ENCODE results near the gene TROAP.
"Not testable (repeated sequence)": the region's sequence is repeated elsewhere in the genome, so short reads cannot be mapped to it uniquely, and the experiment has no call there.

Gene TROAP

DNA sequence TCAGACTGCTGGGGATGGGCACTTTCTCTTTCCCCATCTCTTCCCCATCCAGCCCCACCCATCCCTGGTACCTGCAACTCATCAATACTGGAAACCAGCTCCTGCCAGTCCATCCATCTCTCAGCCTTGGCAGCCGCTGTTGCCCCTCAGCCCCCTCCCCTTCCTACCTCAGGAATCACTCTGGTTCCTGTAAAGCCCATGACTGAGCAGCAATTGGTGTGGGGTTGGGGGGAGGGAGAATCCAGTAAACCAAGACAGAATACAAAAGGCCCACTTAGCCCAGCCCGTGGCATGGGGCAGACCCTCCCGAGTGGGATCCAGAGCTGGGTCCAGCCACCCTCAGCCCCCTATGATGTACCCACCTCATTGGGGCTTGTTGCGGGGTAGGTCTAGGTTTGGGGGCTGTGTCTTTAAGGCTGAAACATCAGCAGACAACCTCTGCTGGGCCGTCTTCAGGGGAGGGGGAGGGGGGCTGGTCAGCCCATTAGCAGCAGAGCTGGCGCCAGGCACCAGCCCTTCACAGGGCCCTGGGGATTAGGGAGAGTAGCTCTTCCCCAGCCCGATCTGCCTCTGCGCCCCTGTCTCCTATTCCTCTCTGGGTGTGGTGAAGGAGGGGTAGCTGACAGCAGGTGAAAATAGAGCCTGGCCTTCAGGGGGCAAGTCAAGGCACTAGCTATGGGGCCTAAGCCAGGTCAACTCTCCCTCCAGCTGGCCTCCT, 28.8 kb upstream of the TROAP start:
- no peak for DNase-seq (ENCODE audit: low read depth)

DNA sequence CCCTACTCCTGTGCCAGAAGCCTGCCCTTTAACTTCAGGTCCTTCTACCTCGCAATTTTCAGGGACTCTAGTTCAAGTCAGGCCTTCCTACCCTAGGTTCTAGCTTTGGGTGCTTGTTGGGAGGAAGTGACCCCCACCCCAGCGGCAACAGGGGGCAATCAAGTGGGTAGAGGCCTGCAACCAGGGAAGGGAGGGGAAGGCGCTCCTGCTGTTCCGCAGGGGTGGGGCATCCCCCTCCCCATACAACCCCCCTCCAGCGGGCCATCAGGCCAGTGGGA, 28.3 kb upstream of the TROAP start:
- no peak for DNase-seq (ENCODE audit: low read depth)

DNA sequence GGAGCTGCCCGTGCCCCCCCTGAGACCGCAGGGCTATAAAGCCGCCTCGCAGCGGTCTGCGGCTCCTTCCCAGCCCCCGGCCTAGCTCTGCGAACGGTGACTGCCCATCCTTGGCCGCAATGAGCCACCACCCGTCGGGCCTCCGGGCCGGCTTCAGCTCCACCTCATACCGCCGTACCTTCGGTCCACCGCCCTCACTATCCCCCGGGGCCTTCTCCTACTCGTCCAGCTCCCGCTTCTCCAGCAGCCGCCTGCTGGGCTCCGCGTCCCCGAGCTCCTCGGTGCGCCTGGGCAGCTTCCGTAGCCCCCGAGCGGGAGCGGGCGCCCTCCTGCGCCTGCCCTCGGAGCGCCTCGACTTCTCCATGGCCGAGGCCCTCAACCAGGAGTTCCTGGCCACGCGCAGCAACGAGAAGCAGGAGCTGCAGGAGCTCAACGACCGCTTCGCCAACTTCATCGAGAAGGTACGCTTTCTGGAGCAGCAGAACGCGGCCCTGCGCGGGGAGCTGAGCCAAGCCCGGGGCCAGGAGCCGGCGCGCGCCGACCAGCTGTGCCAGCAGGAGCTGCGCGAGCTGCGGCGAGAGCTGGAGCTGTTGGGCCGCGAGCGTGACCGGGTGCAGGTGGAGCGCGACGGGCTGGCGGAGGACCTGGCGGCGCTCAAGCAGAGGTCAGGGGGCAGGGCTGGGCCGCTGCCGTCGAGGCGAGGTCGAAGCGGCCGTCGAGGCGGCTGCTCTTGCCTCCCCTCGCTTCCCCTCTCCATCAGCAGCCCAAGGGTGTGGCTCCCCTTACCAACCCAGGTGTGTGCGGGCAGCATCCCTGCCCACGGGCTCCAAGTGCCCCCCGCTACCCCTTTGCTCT, 27.7 kb upstream of the TROAP start, which contains the start of gene PRPH:
PRPH (plus strand) TSS at position 66 of the 855 bp plus-strand sequence; CDS start at position 120, 54 bp downstream.
- no peak for DNase-seq (ENCODE audit: low read depth)

DNA sequence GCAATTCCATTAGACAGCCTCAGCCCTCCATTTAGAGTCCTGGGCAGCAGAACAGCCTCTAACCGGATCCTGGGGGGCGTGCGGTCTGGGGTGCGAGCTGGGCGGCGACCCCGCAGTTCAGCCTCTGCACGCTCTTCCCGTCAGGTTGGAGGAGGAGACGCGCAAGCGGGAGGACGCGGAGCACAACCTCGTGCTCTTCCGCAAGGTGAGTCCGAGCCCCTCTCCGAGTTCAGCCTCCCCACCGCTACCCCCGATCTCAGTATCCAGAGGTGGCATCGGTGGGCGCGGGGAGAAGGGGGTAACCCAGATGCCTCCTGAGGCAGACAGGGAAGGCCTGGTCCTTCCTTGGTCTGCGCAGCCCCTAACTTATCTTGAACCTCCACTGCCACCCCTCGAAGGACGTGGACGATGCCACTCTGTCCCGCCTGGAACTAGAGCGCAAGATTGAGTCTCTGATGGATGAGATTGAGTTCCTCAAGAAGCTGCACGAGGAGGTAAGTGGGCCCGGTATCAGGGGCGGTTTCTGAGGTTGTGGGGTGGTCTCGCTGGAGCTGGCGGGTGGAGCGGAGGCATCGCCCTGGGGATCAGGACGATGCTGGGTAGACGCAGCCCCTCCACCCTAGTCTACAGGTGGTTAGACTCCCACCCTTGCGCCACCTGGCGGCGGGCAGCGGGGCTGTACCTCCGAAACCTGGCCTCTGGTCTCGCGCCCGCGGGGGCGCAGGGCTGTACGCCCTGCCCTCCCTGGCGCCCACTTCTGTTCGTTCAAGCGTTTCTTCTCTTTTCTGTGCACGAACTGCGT, 26.8 kb upstream of the TROAP start:
- DNase-seq (ENCODE audit: low read depth) = no peak

DNA sequence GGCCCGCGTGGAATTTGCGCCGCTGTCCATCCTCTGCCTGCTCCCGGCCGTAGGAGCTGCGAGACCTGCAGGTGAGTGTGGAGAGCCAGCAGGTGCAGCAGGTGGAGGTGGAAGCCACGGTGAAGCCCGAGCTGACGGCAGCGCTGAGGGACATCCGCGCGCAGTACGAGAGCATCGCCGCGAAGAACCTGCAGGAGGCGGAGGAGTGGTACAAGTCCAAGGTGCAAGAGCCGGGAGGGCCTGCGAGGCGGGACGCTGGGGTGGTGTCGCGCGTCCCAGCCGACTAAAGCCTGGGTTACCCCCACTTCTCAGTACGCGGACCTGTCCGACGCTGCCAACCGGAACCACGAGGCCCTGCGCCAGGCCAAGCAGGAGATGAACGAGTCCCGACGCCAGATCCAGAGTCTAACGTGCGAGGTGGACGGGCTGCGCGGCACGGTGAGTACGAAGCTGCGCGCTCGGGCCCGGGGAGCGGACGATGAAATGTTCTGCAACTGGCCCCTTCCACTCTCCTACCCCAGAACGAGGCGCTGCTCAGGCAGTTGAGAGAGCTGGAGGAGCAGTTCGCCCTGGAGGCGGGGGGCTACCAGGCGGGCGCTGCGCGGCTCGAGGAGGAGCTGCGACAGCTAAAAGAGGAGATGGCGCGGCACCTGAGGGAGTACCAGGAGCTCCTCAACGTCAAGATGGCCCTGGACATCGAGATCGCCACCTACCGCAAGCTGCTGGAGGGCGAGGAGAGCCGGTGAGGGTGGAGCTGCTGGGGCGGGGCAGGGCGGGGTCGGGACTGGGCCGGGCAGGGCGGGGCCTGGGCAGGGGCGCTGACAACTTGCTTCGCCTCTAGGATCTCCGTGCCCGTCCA, 26.0 kb upstream of the TROAP start:
- no peak for DNase-seq (ENCODE audit: low read depth)

DNA sequence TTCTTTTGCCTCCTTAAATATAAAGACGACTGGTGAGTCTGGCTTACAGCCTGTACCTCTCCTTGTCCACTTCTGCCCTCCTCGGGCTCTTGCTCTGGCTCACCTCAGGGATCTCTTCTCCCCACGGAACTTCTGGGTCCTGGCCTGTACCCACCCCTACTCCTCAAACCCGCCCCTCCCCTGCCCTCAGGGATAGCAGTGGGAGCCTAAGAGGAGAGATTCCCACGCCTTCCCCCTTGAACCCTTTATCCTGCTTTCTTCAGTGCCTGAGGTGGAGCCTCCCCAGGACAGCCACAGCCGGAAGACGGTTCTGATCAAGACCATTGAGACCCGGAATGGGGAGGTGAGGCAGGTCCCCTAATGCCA, 25.4 kb upstream of the TROAP start:
- DNase-seq (ENCODE audit: low read depth) = no peak

DNA sequence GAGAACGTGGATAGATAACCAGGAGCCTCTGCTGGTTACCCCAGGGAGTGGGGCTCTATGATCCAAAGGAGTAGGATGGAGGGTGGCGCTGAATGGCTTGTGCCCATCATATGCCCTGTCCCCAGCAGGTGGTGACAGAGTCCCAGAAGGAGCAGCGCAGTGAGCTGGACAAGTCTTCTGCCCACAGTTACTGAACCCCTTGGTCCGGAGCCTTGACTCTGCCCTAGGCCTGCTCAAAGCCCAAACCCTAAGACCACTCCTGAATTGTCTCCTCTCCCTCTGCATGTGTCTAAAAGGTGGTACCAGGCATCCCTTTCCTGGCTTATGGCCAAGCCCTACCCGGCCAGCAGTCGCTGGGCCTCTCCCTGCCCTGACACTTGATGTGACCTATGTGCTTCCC, 24.9 kb upstream of the TROAP start:
- no peak for DNase-seq (ENCODE audit: low read depth)

DNA sequence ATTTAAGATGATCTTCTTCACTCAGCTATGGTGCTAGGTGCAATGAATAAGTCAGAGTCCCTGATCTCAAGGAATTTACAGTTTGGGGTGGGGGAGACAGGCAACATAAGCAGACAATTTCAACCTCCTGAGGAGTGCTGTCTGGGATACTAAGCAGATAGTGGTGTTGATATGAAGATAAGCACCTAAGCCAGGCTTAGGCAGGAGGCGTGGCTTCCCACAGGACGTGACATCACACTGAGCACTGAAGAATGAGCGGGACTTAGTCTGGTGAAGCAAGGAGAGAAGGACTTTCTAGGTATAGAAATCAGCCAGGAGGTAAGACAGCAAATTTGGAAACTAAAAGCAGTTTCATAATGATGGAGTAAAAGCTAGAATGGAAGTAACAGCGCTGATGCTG, 21.3 kb upstream of the TROAP start:
- DNase-seq (ENCODE audit: low read depth) = no peak

DNA sequence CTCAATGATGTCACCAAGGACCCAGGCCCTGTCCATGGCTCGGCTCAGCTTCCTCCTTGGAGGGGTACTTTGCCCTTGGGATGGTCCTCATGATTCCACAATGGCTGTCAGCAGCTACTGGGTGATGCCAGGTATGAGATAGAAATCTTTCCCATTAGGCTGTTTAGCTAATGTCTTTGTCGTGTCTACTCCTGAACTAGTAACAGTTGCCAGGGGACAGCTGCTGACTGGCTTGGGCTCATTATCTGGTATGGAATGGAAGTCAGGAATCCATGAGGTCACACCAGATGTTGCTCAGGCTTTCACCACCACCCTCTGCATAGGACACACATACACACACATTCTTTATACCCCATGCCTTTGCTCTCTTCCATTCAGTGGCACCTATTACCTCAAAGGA, 18.9 kb upstream of the TROAP start:
- DNase-seq (ENCODE audit: low read depth) = peak; percentile 34

DNA sequence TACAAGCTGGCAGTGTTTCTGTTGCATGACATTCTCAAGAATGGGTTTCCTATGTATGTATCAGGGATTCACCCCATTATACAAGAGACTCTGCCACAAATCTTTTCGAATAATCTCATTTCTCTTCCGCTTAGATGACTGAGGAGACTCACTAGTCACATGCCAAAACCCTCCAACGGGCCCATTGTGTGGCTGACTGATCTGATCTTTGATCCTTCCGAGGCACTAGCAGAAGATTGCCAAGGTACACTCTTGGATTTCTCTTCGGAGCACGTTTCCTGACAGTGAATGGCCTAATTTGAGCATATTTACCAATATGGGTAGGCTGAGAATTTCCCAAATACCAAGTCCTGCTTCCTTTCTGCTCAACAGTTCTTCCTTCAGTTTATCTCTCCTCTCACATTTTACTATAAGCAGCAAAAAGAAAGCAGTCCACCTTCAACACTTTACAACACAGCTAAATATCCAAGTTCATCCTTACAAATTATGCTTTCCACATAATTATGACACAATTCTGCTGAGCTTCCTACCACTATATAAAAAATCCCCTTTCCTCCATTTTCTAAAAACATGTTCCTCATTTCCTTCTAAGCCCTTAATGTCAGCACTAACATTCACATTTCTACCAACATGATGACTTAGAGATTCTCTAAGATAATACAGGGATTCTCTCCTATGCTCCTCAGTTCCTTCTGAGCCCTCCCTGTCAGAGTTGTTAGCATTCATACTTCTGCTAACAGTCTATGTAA, 17.1 kb upstream of the TROAP start:
- DNase-seq (ENCODE audit: low read depth) = no peak

DNA sequence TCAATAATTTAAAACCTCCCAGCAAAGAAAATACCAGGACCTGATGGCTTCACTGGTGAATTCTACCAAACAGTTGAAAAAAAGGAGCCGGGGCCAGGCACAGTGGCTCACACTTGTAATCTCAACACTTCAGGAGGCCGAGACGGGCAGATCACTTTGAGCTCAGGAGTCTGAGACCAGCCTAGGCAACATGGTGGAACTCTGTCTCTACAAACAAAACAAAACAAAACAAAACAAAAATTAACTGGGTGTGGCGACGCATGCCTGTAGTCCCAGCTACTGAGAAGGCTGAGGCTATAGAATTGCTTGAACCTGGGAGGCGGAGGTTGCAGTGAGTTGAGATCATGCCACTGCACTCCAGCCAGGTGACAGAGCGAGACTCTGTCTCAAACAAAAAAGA, 13.7 kb upstream of the TROAP start:
- no peak for DNase-seq (ENCODE audit: low read depth)

DNA sequence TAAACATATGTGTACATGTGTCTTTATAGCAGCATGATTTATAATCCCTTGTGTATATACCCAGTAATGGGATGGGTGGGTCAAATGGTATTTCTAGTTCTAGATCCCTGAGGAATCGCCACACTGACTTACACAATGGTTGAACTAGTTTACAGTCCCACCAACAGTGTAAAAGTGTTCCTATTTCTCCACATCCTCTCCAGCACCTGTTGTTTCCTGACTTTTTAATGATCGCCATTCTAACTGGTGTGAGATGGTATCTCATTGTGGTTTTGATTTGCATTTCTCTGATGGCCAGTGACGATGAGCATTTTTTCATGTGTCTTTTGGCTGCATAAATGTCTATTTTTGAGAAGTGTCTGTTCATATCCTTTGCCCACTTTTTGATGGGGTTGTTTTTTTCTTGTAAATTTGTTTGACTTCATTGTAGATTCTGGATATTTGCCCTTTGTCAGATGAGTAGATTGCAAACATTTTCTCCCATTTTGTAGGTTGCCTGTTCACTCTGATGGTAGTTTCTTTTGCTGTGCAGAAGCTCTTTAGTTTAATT, 12.5 kb upstream of the TROAP start:
- DNase-seq (ENCODE audit: low read depth) = not testable (repeated sequence)

DNA sequence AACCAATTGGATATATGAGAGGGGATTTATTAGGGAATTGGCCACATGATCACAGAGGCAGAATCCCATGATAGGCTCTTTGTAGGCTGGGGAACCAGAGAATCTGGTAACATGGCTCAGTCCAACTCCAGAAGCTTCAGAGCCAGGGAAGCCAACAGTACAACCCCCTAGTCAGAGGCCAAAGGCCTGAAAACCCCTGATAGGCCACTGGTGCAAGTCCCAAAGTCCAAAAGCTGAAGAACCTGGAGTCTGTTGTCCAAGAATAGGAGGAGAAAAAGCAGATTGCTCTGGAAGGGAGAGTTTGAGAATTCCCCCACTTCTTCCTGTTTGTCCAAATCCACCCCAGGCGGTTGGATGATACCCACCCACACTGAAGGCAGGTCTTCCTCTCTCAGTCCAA, 8.2 kb upstream of the TROAP start:
- DNase-seq (ENCODE audit: low read depth) = no peak

DNA sequence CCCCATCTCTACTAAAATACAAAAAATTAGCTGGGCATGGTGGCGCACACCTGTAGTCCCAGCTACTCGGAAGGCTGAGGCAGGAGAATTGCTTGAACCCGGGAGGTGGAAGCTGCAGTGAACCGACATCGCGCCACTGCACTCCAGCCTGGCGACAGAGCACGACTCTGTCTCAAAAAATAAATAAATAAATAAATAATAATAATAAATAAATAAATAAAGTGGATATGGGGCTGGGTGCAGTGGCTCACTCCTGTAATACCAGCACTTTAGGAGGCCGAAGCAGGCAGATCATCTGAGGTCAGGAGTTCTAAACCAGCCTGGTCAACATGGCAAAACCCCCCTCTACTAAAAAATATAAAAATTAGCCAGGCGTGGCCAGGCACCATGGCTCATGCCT, 5.9 kb upstream of the TROAP start:
- DNase-seq (ENCODE audit: low read depth) = not testable (repeated sequence)

DNA sequence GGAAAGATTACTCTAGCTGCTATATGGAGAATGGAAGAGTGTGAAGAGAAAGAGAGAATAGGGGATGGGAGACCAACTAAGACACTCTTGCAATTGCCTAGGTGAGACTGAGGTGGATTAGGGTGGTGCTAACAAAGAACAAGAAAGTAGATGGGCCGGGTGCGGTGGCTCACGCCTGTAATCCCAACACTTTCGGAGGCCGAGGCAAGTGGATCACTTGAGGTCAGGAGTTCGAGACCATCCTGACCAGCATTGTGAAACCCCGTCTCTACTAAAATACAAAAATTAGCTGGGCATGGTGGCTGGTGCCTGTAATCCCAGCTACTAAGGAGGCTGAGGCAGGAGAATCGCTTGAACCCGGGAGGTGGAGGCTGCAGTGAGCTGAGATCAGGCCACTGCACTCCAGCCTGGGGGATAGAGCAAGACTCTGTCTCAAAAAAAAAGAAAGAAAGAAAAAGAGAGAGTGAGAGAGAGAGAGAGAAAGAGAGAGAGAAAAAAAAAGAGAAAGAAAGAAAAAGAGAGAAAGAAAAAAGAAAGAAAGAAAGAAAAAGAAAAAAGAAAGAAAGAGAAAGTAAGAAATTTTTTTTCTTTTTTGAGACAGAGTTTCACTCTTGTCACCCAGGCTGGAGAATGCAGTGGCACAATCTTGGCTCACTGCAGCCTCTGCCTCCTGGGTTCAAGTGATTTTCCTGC, 2.5 kb upstream of the TROAP start:
- not testable (repeated sequence) for DNase-seq (ENCODE audit: low read depth)

DNA sequence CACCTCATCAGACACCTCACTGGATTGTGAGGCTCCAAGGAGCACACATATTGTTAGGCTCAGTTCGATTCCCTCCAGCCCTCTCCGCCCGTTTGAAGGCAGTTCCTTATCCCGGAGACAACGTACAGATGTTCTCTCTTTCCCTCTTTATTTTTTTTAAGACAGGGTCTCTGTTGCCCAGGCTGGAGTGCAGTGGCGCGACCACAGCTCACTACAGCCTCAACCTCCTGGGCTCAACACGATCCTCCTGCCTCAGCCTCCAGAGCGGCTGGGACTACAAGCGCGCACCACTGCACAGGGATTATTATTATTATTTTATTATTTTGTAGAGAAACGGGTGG, 718 bp upstream of the TROAP start:
- no peak for DNase-seq (ENCODE audit: low read depth)

DNA sequence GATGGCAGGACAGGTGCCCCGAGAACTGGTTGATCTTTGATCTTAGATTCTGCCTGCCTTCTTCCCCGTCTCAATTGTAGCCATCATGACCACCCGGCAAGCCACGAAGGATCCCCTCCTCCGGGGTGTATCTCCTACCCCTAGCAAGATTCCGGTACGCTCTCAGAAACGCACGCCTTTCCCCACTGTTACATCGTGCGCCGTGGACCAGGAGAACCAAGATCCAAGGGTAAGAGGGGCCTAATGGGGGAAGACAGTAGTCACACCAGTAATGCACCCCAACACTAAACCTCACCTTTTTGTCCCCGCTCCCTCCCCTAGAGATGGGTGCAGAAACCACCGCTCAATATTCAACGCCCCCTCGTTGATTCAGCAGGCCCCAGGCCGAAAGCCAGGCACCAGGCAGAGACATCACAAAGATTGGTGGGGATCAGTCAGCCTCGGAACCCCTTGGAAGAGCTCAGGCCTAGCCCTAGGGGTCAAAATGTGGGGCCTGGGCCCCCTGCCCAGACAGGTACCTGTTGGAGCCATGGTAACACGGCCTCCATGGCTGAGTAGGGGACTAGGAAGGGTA, 556 bp downstream of the TROAP start:
- DNase-seq (ENCODE audit: low read depth) = no peak

DNA sequence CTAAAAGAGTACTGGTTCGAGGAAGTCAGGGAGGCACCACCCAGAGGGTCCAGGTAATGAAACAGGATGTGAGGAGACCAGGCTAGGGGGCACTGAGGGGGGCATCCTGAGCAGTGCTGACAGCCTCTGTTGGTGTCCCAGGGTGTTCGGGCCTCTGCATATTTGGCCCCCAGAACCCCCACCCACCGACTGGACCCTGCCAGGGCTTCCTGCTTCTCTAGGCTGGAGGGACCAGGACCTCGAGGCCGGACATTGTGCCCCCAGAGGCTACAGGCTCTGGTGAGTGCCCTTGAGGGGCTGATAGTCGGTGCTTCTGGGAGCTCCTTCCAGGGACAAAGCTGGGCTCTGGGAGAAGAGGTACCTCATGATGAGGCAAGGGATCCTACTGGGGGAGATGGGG, 2.6 kb downstream of the TROAP start:
- no peak for DNase-seq (ENCODE audit: low read depth)

DNA sequence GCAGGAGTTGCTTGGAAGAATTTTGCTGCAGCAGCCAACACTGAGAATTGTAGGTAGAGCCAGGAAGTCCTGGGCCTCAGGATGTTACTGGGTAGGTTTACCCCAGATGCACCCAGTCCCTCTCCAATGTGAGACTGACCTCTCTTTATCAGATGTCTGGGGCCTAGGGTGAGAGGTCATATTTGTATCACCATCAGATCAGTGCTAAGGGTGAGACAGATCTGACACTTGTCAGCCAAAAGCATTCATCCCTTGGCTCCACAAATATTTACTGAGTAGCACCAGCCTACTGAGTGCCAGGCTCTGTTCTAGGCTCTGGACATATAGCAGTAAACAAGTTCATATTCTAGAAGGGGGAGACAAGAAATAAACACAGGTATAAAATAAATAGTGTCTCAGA, 4.3 kb downstream of the TROAP start:
- DNase-seq (ENCODE audit: low read depth) = no peak

DNA sequence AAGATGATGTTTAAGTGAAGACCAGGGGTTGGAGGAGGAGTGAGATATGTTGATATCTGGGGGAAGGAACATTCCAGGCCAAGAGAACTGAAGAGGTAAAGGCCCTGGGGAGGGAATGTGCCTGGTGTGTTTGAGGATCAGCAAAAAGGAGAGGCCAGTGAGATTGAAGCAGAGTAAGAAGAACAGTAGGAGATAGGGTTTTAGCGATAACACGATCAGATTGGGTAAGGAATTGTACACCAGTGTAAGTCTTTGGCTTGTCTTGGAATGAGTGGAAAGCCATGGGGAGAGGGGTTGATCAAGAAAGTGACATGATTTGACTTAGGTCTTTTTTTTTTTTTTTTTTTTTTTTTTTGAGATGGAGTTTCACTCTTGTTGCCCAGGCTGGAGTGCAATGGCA, 4.8 kb downstream of the TROAP start:
- no peak for DNase-seq (ENCODE audit: low read depth)
